C4-2B (cell line): ENCODE measurements around the gene COL4A2.

Source experiments
- ZFX ChIP-seq: fragments of 450-650 bp; IDR thresholded peaks from 2 replicates; pipeline ENCODE4 v1.6.1; 2017
- TF ChIP-seq, protein P1 (sequence below): fragments of 450-650 bp; conservative IDR thresholded peaks from 2 replicates; pipeline ENCODE4 v1.5.1; 2017; ENCODE audit warnings: mild to moderate bottlenecking

DNA sequence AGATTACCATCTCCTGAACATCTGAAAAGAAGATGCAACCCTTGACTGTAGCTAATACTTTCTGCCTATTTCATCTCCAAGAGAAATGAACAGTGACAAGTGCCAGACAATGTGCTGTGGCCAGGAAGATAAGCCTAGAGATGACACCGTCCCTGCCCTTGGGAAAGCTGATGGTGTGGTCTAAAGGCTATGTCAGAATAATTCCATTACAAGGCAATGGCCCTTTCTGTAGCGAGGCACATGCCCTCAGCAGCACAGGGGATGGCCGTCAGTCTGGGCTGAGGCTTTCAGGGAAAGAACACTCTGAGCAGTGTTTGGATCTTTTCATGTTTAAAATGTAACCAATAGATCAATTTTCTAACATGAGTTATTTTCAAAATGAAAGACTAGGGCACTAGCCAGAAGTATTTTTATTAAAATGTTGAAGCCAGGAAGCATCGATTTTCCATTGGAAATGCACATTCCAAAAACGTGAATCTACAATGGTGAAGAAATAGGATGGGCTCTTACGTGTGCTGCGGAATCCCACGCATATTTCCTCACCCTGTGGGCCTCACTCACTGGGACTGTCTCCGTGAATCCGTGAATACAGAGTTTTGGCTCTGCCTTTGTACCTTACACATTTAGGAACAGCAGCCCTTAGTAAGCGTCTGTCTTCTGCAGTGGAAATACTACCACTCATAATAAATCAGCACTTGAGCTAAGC lies 22.2 kb upstream of the COL4A2 start:
- TF ChIP-seq, protein P1, sequence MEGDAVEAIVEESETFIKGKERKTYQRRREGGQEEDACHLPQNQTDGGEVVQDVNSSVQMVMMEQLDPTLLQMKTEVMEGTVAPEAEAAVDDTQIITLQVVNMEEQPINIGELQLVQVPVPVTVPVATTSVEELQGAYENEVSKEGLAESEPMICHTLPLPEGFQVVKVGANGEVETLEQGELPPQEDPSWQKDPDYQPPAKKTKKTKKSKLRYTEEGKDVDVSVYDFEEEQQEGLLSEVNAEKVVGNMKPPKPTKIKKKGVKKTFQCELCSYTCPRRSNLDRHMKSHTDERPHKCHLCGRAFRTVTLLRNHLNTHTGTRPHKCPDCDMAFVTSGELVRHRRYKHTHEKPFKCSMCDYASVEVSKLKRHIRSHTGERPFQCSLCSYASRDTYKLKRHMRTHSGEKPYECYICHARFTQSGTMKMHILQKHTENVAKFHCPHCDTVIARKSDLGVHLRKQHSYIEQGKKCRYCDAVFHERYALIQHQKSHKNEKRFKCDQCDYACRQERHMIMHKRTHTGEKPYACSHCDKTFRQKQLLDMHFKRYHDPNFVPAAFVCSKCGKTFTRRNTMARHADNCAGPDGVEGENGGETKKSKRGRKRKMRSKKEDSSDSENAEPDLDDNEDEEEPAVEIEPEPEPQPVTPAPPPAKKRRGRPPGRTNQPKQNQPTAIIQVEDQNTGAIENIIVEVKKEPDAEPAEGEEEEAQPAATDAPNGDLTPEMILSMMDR, result no peak
- no peak for TF ChIP-seq ZFX
